ENCODE results near the gene CSGALNACT2.
A peak's percentile ranks its signal among the peaks of the same experiment; 100 is the strongest.
"Not testable (repeated sequence)": the region's sequence is repeated elsewhere in the genome, so short reads cannot be mapped to it uniquely, and the experiment has no call there.

Gene CSGALNACT2, protein sequence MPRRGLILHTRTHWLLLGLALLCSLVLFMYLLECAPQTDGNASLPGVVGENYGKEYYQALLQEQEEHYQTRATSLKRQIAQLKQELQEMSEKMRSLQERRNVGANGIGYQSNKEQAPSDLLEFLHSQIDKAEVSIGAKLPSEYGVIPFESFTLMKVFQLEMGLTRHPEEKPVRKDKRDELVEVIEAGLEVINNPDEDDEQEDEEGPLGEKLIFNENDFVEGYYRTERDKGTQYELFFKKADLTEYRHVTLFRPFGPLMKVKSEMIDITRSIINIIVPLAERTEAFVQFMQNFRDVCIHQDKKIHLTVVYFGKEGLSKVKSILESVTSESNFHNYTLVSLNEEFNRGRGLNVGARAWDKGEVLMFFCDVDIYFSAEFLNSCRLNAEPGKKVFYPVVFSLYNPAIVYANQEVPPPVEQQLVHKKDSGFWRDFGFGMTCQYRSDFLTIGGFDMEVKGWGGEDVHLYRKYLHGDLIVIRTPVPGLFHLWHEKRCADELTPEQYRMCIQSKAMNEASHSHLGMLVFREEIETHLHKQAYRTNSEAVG

DNA sequence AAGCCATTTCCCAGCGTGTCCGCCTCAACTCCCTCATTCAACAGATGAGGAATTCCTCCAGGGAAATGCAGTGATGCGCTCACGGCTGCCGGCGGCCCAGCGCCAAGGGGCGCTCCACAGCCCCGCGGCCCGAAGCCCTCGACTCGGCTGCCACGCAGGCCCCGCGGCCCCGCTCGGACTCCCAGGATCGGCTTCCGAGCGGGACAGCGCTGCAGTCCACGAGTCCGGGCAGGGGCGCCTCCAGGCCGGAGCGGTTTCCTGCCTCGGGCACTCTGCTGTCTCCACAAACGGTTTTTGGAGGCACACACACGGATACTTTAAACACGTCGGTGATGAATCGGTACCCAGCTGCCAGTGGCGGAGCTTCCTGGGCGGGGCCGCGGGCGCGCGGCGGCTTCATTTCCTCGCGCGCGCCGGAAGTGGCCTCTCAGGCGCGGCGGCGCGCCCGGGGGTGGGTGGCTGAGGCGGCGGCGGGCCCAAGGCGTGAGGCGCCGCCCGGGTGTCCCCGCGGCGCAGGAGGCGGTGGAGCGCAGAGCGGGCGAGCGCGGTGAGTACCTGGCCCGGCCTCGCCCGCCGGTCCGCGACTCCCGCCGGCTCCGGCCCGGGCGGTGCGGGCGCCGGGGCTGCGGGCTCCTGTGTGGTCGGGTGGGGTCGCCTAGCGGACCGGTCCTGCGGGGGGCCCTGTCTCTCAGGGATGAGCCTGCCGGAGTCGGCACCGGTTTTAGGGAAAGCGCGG, at the start of gene CSGALNACT2:
Gene CSGALNACT2, plus strand, starts transcription at position 425 of the 736 bp plus-strand sequence. CDS start 16,705 bp downstream, outside the sequence.
- DNase-seq: peak; percentile 49

DNA sequence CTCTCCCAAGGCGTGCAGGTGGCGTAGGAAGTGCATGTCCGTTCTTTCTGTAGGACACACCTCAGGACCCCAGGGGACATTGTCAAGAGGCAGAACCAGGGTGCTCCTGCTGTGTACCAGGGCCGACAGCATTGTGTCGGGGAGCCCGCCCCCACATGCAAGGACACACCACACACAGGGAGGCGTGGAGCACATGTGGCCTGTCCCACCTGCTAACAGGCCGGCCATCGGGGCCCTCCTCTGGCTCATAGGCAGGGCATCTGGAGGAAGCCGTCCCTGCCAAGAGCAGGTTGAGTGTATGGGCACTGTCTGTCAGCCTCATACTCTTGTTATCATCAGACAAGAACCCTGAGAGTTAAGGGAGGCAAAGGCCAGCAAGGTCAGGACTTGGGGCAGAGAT, 48.7 kb upstream of the CSGALNACT2 start:
- no peak for DNase-seq

DNA sequence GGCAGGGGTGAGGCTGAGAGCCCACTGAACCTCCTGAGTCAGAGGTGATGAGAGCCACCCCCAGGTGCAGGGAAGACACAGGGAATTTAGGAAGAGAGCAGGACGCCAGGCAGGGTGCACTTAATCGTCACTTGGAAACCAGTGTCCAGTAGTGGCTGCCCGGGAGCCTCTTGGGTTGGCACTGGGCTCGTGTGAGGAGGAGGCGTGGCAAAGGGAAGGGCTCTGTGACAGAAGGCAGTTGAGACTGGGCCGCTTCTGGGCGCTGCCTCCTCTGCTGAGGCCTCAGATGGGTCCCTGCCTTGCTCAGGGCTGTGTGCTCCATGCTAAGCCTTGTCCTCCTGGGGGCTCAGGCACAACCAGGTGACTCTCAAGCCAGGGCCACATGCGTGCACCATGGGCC, 48.1 kb upstream of the CSGALNACT2 start:
- no peak for DNase-seq

DNA sequence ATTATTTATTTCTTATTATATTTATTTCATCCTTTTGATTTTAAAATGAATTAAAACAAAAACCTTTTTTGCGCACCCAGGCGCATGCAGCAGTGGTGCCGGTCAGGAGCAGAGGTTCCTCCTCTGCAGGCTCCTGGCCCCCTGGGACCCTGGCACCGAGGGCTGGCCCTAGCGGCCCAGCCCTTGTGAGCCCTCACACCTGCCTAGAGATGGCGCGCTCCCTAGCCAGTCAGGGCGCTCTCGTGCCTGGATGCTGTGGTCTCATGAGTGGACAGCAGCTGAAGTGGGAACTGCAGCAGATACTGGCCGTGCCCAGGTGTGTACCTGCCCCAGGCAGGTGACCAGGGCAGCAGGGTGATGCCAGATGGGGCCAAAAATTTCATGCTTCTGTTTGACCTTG, 47.6 kb upstream of the CSGALNACT2 start:
- no peak for DNase-seq

DNA sequence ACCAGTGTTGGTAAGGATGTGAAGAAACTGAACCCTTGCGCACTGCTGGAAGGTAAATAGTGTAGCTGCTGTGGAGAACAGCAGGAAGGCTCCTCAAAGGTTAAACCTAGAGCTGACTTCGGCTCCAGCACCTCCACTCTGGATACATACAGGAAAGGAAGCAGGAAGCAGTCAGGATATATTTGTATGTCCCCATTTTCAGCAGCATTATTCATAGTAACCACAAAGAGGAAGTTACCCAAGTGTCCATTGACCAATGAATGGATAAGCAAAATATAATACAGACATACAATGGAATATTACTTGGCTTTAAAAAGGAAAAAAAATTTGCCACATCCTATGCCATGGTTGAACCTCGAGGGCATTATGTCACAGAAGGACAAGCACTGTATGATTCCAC, 46.4 kb upstream of the CSGALNACT2 start:
- peak; percentile 45 for DNase-seq

DNA sequence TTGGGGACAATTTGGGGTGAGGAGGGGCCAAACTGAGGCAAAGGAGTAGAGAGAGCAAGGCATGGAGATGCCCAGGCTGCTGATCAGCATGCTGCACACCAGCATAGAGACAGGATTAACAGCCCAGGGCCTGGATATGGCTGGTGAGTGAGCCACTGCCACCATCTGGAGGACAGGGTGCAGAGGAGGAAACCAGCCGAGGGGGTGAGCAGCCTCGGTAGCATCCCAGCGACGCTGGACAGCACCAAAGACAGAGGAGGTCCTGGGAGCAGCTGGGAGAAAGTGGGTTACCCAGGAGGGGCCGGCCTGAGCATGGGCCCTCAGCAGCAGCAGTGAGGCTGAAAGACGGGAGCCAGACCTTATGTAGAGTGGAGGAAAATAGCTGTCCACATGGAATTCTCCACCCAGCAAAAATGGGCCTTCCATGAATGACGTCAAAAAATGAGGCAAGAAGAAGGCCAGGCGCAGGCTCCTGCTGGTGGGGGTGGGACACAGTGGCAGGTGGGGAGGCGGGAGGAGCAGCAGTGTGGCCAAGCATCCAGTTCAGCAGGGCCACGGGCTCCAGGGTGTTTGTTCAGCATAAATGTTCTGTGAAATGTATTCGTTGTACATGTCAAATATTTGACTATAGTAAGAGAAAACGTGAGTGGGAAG, 44.7 kb upstream of the CSGALNACT2 start:
- DNase-seq: no peak

DNA sequence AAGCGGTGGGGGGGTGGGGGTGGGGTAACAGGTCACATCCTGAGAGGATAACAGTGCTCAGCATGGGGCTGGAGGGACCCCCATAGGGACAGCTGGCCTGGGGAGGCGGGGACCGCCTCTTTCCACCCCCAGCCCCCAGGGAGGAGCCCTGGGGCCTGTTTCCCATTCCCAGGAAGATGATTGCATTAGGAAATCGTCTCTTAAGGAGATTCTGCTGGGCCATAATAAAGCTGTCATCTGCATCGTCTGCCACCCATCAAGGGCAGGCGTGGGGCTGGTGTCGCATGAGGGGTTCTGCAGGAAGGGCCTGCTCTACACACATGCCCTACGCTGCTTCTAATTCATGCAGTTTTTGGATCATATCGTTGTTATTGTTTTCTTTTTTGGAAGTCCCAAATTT, 44.2 kb upstream of the CSGALNACT2 start:
- DNase-seq: no peak

DNA sequence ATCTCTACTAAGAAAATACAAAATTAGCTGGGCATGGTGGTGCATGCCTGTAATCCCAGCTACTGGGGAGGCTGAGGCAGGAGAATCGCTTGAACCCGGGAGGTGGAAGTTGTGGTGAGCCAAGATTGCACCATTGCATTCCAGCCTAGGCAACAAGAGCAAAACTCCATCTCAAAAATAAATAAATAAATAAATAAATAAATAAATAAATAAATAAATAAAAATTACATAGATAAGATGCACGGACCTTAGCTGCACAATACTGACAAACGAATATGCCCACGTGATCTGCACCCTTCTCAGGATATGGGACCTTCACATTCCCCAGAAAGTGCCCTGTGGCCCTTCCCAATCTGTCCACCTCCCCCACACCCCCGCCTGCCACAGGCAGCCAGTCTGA, 38.9 kb upstream of the CSGALNACT2 start:
- not testable (repeated sequence) for DNase-seq

DNA sequence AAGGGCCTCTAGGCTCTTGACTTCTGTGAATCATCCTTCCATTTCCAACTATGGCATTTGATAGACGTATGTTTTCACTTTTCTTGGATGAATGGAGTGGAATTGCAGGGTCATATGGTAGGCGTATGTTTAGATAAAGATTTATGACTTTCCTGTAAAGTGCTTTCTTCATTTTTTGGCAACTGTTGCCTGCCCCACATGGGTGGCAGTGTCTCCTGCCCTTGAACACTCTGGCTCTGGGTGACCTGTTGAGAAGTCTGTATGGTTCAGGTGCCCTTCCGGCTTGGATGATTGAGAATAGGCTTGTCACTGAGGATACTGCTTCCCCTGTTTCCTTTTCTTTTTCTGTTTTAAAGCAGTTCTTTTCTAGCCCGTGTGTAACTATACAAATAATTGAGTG, 38.3 kb upstream of the CSGALNACT2 start:
- DNase-seq: no peak

DNA sequence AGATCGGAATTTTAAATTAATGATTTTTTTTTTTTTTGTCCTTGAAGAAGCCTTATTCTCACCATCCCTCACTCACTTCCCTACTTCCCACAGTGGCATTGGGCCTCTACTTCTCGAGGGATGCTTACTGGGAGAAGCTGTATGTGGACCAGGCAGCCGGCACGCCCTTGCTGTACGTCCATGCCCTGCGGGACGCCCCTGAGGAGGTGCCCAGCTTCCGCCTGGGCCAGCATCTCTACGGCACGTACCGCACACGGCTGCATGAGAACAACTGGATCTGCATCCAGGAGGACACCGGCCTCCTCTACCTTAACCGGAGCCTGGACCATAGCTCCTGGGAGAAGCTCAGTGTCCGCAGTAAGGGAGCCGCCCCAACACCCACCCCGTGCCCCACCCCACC, 37.9 kb upstream of the CSGALNACT2 start:
- no peak for DNase-seq

DNA sequence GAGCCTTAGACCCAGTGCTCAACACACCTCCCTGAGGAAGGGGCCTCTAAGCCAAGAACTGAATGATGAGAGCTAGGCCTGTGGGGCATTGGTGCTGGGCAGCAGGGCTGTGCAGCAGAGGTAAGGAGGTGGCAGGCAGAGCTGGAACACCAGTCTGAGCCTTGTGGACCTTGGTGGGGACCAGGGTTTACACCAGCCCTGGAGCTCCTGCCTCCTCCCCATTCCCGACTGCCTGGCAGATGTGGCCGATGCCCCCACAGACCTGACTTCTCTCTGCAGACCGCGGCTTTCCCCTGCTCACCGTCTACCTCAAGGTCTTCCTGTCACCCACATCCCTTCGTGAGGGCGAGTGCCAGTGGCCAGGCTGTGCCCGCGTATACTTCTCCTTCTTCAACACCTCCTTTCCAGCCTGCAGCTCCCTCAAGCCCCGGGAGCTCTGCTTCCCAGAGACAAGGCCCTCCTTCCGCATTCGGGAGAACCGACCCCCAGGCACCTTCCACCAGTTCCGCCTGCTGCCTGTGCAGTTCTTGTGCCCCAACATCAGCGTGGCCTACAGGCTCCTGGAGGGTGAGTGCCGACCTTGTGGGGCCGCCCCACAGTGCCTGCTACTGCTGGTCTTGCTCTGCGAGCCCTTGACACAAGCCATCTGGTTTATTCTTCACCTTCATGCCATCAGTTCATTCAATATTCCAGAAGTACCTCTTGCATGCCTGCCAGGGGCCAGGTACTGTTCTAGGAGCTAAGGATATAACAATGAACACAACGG, 36.0 kb upstream of the CSGALNACT2 start:
- no peak for DNase-seq

DNA sequence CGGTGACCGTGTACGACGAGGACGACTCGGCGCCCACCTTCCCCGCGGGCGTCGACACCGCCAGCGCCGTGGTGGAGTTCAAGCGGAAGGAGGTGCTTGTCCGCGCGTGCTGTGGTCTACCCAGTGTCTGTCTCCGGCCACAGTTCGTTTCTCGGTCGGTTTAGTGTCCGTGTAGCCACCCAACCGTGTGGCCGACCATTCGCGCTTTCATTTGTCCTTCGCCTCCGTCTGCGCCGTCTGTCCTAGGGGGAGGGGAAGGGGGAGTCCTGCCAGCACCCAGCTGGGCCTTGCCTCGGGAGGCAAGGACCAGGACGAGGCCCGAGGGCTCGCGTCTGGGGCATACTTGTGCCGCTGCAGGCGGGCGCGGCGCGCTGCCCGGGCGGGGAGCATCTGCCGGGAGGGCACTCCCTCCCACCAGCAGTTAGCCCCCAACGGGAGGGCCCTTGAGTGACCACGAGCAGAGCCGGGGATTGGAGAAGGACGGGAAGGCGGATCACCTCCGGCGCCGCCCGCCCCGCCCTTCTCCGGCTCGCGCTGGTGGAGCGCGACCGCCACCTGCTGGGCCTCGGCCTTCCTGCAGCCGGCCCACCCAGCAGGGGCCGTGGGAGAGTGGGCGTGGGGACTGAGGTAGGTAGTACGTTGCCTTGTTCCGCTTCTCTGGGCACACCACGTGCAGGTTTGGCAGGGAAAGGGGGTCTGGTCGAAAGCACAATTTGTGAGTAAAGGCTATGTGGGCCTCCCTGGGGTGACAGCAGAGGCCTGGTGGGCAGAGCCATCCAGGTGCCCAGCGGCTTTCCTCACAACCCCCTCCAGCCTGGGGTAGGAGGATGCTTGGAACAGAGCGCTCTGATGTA, 32.9 kb upstream of the CSGALNACT2 start:
- peak; percentile 11 for DNase-seq

DNA sequence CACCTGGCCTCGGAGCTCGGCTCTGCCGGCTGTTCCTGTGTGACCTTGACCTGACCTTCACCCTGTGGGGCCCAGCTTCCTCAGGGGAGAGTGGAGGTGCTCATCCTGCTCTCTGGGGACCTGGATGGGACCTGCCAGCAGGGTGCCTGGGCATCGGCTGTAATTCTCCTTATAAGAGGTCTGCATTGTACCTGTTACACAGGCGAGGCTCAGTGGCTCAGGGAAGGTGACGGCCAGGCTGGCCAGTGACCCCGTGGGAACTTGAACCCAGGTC, 32.4 kb upstream of the CSGALNACT2 start:
- DNase-seq: no peak

DNA sequence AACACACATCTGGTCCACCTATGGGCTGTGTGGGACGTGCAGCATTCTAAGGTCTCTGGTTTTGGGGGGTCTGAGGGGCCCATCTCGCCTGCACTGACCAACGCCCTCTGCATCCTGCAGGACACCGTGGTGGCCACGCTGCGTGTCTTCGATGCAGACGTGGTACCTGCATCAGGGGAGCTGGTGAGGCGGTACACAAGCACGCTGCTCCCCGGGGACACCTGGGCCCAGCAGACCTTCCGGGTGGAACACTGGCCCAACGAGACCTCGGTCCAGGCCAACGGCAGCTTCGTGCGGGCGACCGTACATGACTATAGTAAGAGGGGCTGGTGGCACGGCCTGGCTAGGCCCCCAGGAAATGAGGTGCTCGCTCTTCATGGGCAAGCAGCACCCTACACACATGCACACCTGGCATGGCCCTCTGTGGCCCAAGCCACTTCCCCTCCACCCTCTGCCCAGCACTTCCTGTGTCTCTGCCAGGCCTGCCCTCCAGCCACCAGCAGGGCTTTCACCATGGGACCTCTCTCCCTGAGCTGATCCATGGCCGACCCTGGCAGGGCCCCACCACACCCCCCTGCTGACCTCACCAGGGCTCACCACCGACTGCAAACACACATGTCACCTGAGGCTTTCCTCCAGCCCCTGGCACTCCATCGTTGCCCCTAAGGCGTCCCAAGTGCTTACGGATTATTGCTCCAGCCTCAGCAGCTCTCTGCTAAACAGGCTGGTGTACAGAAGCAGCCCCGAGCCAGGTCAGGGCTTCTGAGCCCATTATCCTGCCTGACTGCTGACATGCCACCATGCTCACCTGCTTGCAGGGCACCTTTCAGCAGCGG, 31.8 kb upstream of the CSGALNACT2 start:
- no peak for DNase-seq

DNA sequence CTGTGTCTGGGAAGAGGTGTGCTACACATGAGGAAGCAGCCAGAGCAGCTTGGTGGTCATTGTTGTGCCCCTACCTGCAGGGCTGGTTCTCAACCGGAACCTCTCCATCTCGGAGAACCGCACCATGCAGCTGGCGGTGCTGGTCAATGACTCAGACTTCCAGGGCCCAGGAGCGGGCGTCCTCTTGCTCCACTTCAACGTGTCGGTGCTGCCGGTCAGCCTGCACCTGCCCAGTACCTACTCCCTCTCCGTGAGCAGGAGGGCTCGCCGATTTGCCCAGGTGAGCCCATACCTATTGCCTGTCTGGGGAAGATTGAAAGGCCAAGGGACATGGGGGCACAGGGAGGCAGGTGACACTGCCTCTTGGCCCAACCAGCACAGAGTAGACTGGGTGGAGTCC, 29.3 kb upstream of the CSGALNACT2 start:
- no peak for DNase-seq

DNA sequence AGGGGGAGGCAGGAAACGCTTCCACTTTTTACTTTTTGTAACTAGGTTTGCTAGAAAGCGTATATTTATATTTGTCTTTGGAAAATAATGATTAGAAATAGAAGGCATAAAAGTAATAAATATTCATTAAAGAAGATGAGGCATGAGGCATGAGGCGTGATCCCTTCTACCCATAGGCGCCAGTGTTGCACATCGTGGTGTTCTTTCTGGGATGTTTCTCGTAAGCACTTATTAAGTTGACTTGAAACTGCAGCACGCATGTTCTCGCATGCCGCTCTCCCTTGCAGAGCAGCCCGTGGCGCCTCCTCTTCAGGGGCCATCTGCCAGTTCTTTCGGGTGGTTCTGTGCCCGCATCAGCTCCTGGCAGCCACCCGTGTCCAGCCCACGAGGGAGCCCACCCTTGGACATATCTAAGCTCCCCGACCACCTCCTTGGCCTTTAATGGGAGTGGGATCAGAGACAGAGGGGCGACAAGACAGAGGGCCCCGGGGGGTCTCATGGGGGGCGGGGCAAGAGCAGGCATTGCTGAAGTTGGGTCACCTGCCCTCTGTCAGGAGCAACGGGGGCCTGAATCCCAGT, 28.5 kb upstream of the CSGALNACT2 start:
- DNase-seq: no peak

DNA sequence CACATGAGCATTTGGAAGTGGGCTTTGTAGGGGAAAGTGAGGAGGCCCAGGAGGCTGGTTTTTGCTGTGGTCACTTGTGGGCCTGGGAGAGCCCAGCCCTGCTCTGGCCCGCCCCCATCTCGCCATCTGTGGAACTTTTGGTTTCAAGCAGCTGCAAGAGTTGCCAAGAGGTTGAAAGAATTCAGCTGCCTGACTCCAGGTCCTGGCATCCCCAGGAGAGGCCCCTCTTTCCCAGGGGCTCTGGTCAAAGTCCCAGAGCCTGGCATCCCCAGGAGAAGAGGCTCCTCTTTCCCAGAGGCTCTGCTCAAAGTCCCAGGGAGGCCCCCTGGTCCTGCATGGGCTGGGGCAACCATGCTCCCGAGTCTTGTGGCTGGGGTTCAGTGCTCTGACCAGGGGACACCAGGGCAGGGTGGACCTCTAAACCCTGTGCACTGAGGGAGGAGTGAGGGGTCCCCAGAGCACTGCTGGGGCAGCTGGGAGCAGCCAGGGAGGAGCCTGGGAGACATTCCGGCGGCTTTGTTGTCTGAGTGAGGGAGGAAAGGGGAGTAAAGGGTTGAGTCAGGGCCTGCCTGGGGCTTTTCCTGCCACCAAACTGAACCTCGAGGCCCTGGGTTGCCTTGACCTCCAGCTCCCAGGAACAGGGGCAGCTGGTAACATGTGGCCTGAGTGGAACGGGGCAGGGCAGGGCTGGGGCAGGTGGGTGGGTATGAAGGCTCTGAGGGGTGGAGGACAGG, 27.7 kb upstream of the CSGALNACT2 start:
- DNase-seq: no peak

DNA sequence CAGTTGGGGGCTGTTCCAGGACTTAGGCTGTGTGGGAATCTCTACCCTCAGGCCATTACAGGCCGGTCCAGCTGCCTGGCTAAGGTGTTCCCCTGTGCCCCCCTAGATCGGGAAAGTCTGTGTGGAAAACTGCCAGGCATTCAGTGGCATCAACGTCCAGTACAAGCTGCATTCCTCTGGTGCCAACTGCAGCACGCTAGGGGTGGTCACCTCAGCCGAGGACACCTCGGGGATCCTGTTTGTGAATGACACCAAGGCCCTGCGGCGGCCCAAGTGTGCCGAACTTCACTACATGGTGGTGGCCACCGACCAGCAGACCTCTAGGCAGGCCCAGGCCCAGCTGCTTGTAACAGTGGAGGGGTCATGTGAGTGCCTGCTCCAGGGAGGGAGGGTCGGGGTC, 27.1 kb upstream of the CSGALNACT2 start:
- DNase-seq: no peak

DNA sequence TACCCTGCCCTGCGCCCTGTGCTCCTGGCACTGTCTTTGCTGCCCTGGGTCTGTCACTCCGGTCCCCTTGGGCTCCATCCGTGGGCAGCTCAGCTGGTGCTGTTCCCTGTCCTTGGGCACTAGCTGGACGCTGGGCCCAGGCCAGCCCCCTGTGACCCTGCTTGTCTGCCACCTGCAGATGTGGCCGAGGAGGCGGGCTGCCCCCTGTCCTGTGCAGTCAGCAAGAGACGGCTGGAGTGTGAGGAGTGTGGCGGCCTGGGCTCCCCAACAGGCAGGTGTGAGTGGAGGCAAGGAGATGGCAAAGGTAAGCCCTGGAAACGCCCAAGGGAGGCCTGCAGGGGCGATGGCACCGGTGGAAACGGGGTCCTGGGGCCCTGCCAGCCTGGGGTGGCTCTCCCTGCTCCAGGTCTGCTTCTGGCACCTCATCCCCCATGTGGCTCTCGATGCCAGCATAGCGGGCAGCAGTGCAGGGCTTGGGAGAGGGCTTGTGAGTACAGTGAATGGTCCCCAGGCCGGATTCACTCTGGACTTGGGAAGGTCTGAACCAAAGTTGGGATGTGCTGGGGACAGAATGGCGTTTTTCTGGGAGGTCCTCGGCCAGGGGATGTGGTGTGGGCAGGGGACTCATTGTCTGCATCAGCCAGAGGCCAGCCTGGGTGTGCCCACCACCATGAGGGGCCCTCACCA, 26.2 kb upstream of the CSGALNACT2 start:
- DNase-seq: no peak

Measured in GF-D8 (cell line).